KMS-11 (cell line): ENCODE results near the gene ABLIM2.

Source experiments
- H2AFZ ChIP-seq: fragments of 200-600 bp; sonication (generic); 2 replicates; pipeline ENCODE4 v1.6.1; 2016; ENCODE audit warnings: antibody characterized with exemption, mixed run types, low read depth
- H3K27ac ChIP-seq: fragments of 200-600 bp; sonication (generic); 2 replicates; pipeline ENCODE4 v1.6.1; 2016; ENCODE audit warnings: mild to moderate bottlenecking, mixed run types
- H3K27me3 ChIP-seq: fragments of 200-600 bp; sonication (generic); 2 replicates; pipeline ENCODE4 v1.6.1; 2017; ENCODE audit warnings: mild to moderate bottlenecking, low read depth, mixed run types, moderate library complexity; ENCODE audit not compliant: insufficient read depth
- H3K36me3 ChIP-seq: fragments of 200-600 bp; sonication (generic); 2 replicates; pipeline ENCODE4 v1.6.1; 2017; ENCODE audit warnings: mild to moderate bottlenecking, mixed run types; ENCODE audit not compliant: insufficient read depth
- H3K4me1 ChIP-seq: fragments of 200-600 bp; sonication (generic); 2 replicates; pipeline ENCODE4 v1.6.1; 2016; ENCODE audit warnings: mild to moderate bottlenecking, low read depth, mixed run types; ENCODE audit not compliant: poor library complexity, severe bottlenecking
- H3K4me2 ChIP-seq: fragments of 200-600 bp; sonication (generic); 2 replicates; pipeline ENCODE4 v1.7.0; 2016; ENCODE audit warnings: mild to moderate bottlenecking, mixed run types
- H3K4me3 ChIP-seq: fragments of 200-600 bp; sonication (generic); IDR thresholded peaks from 2 replicates; pipeline ENCODE4 v1.6.1; 2017; ENCODE audit warnings: low read depth, low read length, mixed read lengths; ENCODE audit not compliant: insufficient read depth
- H3K79me2 ChIP-seq: fragments of 200-600 bp; sonication (generic); 2 replicates; pipeline ENCODE4 v1.6.1; 2016; ENCODE audit warnings: low read depth, mixed run types; ENCODE audit not compliant: insufficient read depth
- H3K9ac ChIP-seq: fragments of 200-600 bp; sonication (generic); 2 replicates; pipeline ENCODE4 v1.6.1; 2016; ENCODE audit warnings: mild to moderate bottlenecking, mixed run types
- H4K20me1 ChIP-seq: fragments of 200-600 bp; sonication (generic); 2 replicates; pipeline ENCODE4 v1.6.1; 2016; ENCODE audit warnings: mild to moderate bottlenecking, mixed run types; ENCODE audit not compliant: insufficient read depth
- TF ChIP-seq, protein P1 (sequence below): fragments of 200-600 bp; sonication (generic); conservative IDR thresholded peaks from 2 replicates; pipeline ENCODE4 v1.6.1; 2017; ENCODE audit warnings: low read depth, mild to moderate bottlenecking, antibody characterized with exemption, low read length, moderate library complexity, mixed read lengths

Gene ABLIM2

GRCh38 chr4:8151165-8151650, 7.4 kb downstream of the ABLIM2 start:
- Histone ChIP-seq H3K9ac (no peak overlapping the region), H3K4me1 (no peaks in the 10 kb centered on the region), H3K27ac (no peak overlapping the region), H3K4me2 (no peak overlapping the region), H4K20me1 (no peaks in the 10 kb centered on the region), H3K27me3 (no peaks in the 10 kb centered on the region), H3K36me3 (no peaks in the 10 kb centered on the region), H3K4me3 (no peak overlapping the region), H3K79me2 (no peaks in the 10 kb centered on the region), H2AFZ (no peak overlapping the region)
- TF ChIP-seq, protein P1, sequence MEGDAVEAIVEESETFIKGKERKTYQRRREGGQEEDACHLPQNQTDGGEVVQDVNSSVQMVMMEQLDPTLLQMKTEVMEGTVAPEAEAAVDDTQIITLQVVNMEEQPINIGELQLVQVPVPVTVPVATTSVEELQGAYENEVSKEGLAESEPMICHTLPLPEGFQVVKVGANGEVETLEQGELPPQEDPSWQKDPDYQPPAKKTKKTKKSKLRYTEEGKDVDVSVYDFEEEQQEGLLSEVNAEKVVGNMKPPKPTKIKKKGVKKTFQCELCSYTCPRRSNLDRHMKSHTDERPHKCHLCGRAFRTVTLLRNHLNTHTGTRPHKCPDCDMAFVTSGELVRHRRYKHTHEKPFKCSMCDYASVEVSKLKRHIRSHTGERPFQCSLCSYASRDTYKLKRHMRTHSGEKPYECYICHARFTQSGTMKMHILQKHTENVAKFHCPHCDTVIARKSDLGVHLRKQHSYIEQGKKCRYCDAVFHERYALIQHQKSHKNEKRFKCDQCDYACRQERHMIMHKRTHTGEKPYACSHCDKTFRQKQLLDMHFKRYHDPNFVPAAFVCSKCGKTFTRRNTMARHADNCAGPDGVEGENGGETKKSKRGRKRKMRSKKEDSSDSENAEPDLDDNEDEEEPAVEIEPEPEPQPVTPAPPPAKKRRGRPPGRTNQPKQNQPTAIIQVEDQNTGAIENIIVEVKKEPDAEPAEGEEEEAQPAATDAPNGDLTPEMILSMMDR: no peak

DNA sequence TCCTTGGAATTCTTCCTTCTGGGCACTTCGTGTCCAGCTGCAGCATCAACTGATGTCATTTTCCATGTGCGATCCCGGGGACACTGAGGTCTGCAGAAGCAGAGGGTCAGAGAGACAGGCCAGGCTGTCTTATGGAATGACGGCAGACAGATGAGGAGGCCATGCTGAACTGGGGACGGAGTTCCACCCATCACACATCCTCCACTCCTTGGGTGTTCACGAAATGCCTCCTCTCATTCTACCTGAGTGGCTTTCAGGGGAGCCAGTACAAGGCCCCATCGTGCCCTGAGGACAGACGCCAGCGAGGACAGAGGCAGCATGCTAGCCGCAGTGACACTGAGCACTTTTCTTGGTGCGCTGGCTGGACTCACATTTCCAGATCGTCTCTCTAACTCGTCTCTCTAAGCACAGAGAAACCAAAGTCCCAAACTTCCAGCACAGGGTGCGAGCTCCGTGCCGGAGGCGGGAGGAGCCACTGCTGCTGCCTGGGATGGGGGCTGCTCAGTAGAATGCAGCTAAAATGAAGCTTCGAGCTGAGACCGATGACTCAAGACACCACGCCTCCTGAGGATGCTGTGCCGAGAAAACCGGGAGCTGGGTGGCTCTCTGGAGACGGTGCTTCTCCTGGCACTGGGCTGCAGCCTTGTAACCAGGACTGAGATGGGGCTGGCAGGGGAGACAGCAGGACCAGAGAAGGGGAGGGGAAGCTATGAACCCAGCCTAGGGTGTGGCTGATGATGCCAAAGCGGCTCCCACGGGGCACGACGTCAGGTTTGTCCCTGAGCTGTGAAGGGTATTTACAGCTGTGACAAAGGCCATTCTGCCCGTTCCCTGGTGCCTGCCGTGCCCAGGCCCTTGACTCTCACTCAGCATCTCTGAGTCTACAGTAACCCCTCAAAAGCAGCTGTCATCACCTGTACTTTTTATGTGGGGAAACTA, 8.2 kb downstream of the ABLIM2 start:
- Histone ChIP-seq H3K27me3 (no peaks in the 10 kb centered on the region), H3K79me2 (no peaks in the 10 kb centered on the region), H3K4me2 (no peak overlapping the region), H3K4me3 (no peak overlapping the region), H3K4me1 (no peaks in the 10 kb centered on the region), H4K20me1 (no peaks in the 10 kb centered on the region), H2AFZ (no peak overlapping the region), H3K27ac (no peak overlapping the region), H3K9ac (no peak overlapping the region), H3K36me3 (no peaks in the 10 kb centered on the region)
- TF ChIP-seq, protein P1: no peak

GRCh38 chr4:8149664-8150063, 8.9 kb downstream of the ABLIM2 start:
- Histone ChIP-seq H3K36me3 (no peaks in the 10 kb centered on the region), H3K27me3 (no peaks in the 10 kb centered on the region), H3K79me2 (no peaks in the 10 kb centered on the region), H4K20me1 (no peaks in the 10 kb centered on the region), H3K4me3 (no peak overlapping the region), H3K4me2 (no peak overlapping the region), H2AFZ (no peak overlapping the region), H3K4me1 (no peaks in the 10 kb centered on the region), H3K9ac (no peak overlapping the region), H3K27ac (no peak overlapping the region)
- TF ChIP-seq, protein P1: no peak

GRCh38 chr4:8148785-8149435, 9.7 kb downstream of the ABLIM2 start:
- Histone ChIP-seq H3K9ac (no peak overlapping the region), H3K27me3 (no peaks in the 10 kb centered on the region), H3K4me3 (no peak overlapping the region), H3K79me2 (no peaks in the 10 kb centered on the region), H4K20me1 (no peaks in the 10 kb centered on the region), H2AFZ (no peak overlapping the region), H3K36me3 (no peaks in the 10 kb centered on the region), H3K27ac (no peak overlapping the region), H3K4me1 (no peaks in the 10 kb centered on the region), H3K4me2 (no peak overlapping the region)
- TF ChIP-seq, protein P1: no peak
